PC-3 (cell line): Measurements from ENCODE around the gene LRP5. TPM values are rescaled to one million over a fixed set of nuclear protein-coding genes. Genes with fewer than 3 reads are reported as not detected.

ENCODE experiments used
- ATAC-seq: fragments of 200-7000 bp; cut with Tn5 transposase; 2 replicates; pipeline ENCODE4 v1.9.1; 2020; ENCODE audit warnings: mild to moderate bottlenecking, moderate library complexity
- BruUV-seq: library from RNA; stranded (reverse); fragments of 400-500 nt; replicated peaks from 2 replicates; lab custom pipeline; 2021; lab: Mats Ljungman, UMichigan
- CTCF ChIA-PET: fragments of 300-600 bp; sonication (Branson Sonifier 250); formaldehyde crosslinking; loops from one replicate; lab custom pipeline; 2022; ENCODE audit warnings: antibody characterized with exemption; lab: Charles Lee
- POLR2A ChIA-PET: fragments of 300-600 bp; sonication (Branson Sonifier 250); formaldehyde crosslinking; loops from one replicate; lab custom pipeline; 2022; ENCODE audit warnings: antibody characterized with exemption; ENCODE audit not compliant: unreplicated experiment; lab: Charles Lee
- DNase-seq: peaks from one replicate; pipeline ENCODE4 v3.0.0-alpha.2; 2015
- H2AFZ ChIP-seq: fragments of 300-600 bp; sonication (generic); 2 replicates; pipeline ENCODE4 v1.6.0; 2016; ENCODE audit warnings: antibody characterized with exemption, low read length
- H3F3A ChIP-seq: fragments of 300-600 bp; sonication (generic); one replicate; pipeline ENCODE4 v1.6.0; 2017; ENCODE audit warnings: antibody characterized with exemption, low read length, control low read depth, mild to moderate bottlenecking; ENCODE audit not compliant: unreplicated experiment
- H3K27ac ChIP-seq: fragments of 300-600 bp; sonication (generic); 2 replicates; pipeline ENCODE4 v1.5.1; 2016; ENCODE audit warnings: mild to moderate bottlenecking, low read length
- H3K27me3 ChIP-seq: fragments of 300-600 bp; sonication (generic); 2 replicates; pipeline ENCODE4 v1.6.1; 2016; ENCODE audit warnings: low read length, mixed read lengths
- H3K36me3 ChIP-seq: fragments of 300-600 bp; sonication (generic); 2 replicates; pipeline ENCODE4 v1.6.1; 2016; ENCODE audit warnings: low read depth, mixed run types, low read length, mixed read lengths
- H3K4me1 ChIP-seq: fragments of 300-600 bp; sonication (generic); 2 replicates; pipeline ENCODE4 v1.5.1; 2016; ENCODE audit warnings: low read length; ENCODE audit not compliant: insufficient read depth
- H3K4me2 ChIP-seq: fragments of 300-600 bp; sonication (generic); 2 replicates; pipeline ENCODE4 v1.6.0; 2016; ENCODE audit warnings: low read length
- H3K4me3 ChIP-seq: fragments of 300-600 bp; sonication (generic); 2 replicates; pipeline ENCODE4 v1.5.1; 2016; ENCODE audit warnings: mild to moderate bottlenecking, low read length, mixed read lengths
- H3K79me2 ChIP-seq: fragments of 300-600 bp; sonication (generic); 2 replicates; pipeline ENCODE4 v1.6.1; 2017; ENCODE audit warnings: low read length, mixed read lengths
- H3K9ac ChIP-seq: fragments of 300-600 bp; sonication (generic); 2 replicates; pipeline ENCODE4 v1.6.0; 2016; ENCODE audit warnings: mild to moderate bottlenecking, low read length
- H3K9me2 ChIP-seq: fragments of 300-600 bp; sonication (generic); replicated peaks from 2 replicates; pipeline ENCODE4 v1.6.1; 2016; ENCODE audit warnings: mixed run types, low read length, mixed read lengths
- H3K9me3 ChIP-seq: fragments of 300-600 bp; sonication (generic); 2 replicates; pipeline ENCODE4 v1.6.1; 2016; ENCODE audit warnings: low read length, mixed read lengths
- H4K20me1 ChIP-seq: fragments of 300-600 bp; sonication (generic); 2 replicates; pipeline ENCODE4 v1.6.1; 2016; ENCODE audit warnings: low read length, mixed read lengths
- CTCF ChIP-seq: fragments of 300-600 bp; sonication (generic); conservative IDR thresholded peaks from 2 replicates; pipeline ENCODE4 v1.5.1; 2017; ENCODE audit warnings: antibody characterized with exemption, low read depth, mild to moderate bottlenecking, low read length
- EZH2 ChIP-seq: fragments of 300-600 bp; sonication (generic); IDR thresholded peaks from one replicate; pipeline ENCODE4 v1.6.1; 2017; ENCODE audit warnings: antibody characterized with exemption, mild to moderate bottlenecking, low read length; ENCODE audit not compliant: unreplicated experiment
- EZH2phosphoT487 ChIP-seq: fragments of 300-600 bp; sonication (generic); IDR thresholded peaks from 2 replicates; pipeline ENCODE4 v1.6.1; 2018; ENCODE audit warnings: mild to moderate bottlenecking, antibody characterized with exemption, low read length, borderline replicate concordance
- intact Hi-C: fragments of 100-400 bp; cut with micrococcal nuclease; formaldehyde crosslinking; loops from 2 replicates; pipeline ENCODE4 v1.9.0; 2023
- total RNA-seq: library from RNA; depleted of rRNA; stranded (reverse); fragments of >200 nt; gene quantifications from 2 replicates; pipeline ENCODE4 v1.2.3, GENCODE V29; 2014

LRP5 gene
- total RNA-seq, 1 experiment from 2014 or later, result 64.3 TPM

GRCh38 chr11:68381716-68382115 is 69.3 kb downstream of the LRP5 start:
- H3F3A ChIP-seq, result peaks cover 8% of the 10 kb centered on the region
- H2AFZ ChIP-seq, result no peak overlapping the region
- intact Hi-C loops, result loop anchor here (5.0 to 10.0 kb wide), 3 partner anchors 53 to 124 kb away; partner anchors contain the start of gene C11orf24
- ATAC-seq (no peak), DNase-seq (no peak)
- peaks cover 27% of the 10 kb centered on the region for H3K4me1 ChIP-seq
- no peaks in the 10 kb centered on the region for H3K36me3 ChIP-seq
- H3K27ac ChIP-seq, result peak overlapping the region; percentile 87
- no peaks in the 10 kb centered on the region for H4K20me1 ChIP-seq
- ChIA-PET POLR2A (interaction anchor here (0.6 kb wide), 1 partner anchor 72 kb away, joined by 5 read pairs; no protein-coding TSS in a partner anchor), CTCF (no interaction called here)
- no peaks in the 10 kb centered on the region for H3K9me3 ChIP-seq
- H3K4me2 ChIP-seq, result no peak overlapping the region
- H3K9me2 ChIP-seq, result no peaks in the 10 kb centered on the region
- no peak overlapping the region for H3K4me3 ChIP-seq
- H3K9ac ChIP-seq, result peak overlapping the region; percentile 76; the same call in 1 of the 2 replicates
- TF ChIP-seq EZH2, result no peak
- TF ChIP-seq CTCF, result no peak
- no peak for TF ChIP-seq EZH2phosphoT487
- H3K79me2 ChIP-seq, result peaks cover 22% of the 10 kb centered on the region
- no TSS peak for BruUV-seq
- no peaks in the 10 kb centered on the region for H3K27me3 ChIP-seq

GRCh38 chr11:68382358-68382998 is 70.1 kb downstream of the LRP5 start:
- no peak overlapping the region for H3K4me2 ChIP-seq
- peaks cover 27% of the 10 kb centered on the region for H3K4me1 ChIP-seq
- ChIA-PET POLR2A (no interaction called here), CTCF (interaction anchor here (0.6 kb wide), 1 partner anchor 55 kb away, joined by 5 read pairs; no protein-coding TSS in a partner anchor)
- intact Hi-C loops, result loop anchor here (5.0 to 10.0 kb wide), 3 partner anchors 52 to 125 kb away; partner anchors contain the start of gene C11orf24
- peaks cover 22% of the 10 kb centered on the region for H3K79me2 ChIP-seq
- peaks cover 3% of the 10 kb centered on the region; the same call in 1 of the 2 replicates for H3K36me3 ChIP-seq
- H3K27me3 ChIP-seq, result no peaks in the 10 kb centered on the region
- no peaks in the 10 kb centered on the region for H4K20me1 ChIP-seq
- DNase-seq (no peak), ATAC-seq (no peak)
- H3K9ac ChIP-seq, result no peak overlapping the region
- peak overlapping the region; percentile 87 for H3K27ac ChIP-seq
- H3K9me3 ChIP-seq, result no peaks in the 10 kb centered on the region
- peaks cover 8% of the 10 kb centered on the region for H3F3A ChIP-seq
- H3K9me2 ChIP-seq, result no peaks in the 10 kb centered on the region
- TF ChIP-seq EZH2phosphoT487 (no peak), EZH2 (no peak), CTCF (no peak)
- no peak overlapping the region for H3K4me3 ChIP-seq
- H2AFZ ChIP-seq, result no peak overlapping the region
- BruUV-seq, result no TSS peak

GRCh38 chr11:68383976-68384501 is 71.6 kb downstream of the LRP5 start:
- intact Hi-C loops, result loop anchor here (5.0 to 10.0 kb wide), 3 partner anchors 51 to 127 kb away; partner anchors contain the start of gene C11orf24
- H3K4me1 ChIP-seq, result peaks cover 26% of the 10 kb centered on the region
- H2AFZ ChIP-seq, result no peak overlapping the region
- H3K79me2 ChIP-seq, result peaks cover 22% of the 10 kb centered on the region
- H3K36me3 ChIP-seq, result peaks cover 6% of the 10 kb centered on the region; the same call in 1 of the 2 replicates
- DNase-seq (peak; percentile 68), ATAC-seq (no peak)
- TF ChIP-seq EZH2phosphoT487 (no peak), CTCF (peak; percentile 99)
- no peak overlapping the region for H3K4me3 ChIP-seq
- no peak overlapping the region for H3K9ac ChIP-seq
- no peaks in the 10 kb centered on the region for H3K9me2 ChIP-seq
- H3K27me3 ChIP-seq, result no peaks in the 10 kb centered on the region
- BruUV-seq, result no TSS peak
- H3K9me3 ChIP-seq, result no peaks in the 10 kb centered on the region
- H3K4me2 ChIP-seq, result no peak overlapping the region
- H4K20me1 ChIP-seq, result no peaks in the 10 kb centered on the region
- POLR2A ChIA-PET, result no interaction called here
- H3F3A ChIP-seq, result peaks cover 7% of the 10 kb centered on the region
- CTCF ChIA-PET, result no interaction called here
- H3K27ac ChIP-seq, result no peak overlapping the region
